Epidermal melanocyte (primary cell): ENCODE measurements around the gene GRK4.
"Not testable (repeated sequence)": the region's sequence is repeated elsewhere in the genome, so short reads cannot be mapped to it uniquely, and the experiment has no call there.

Source experiments
- DNase-seq: peaks from one replicate; pipeline ENCODE4 v3.0.0; 2011; ENCODE audit warnings: low spot score; ENCODE audit not compliant: insufficient read length

The GRK4 gene

GRCh38 chr4:3037957-3038461 lies 74.6 kb downstream of the GRK4 start:
- DNase-seq, result no peak

DNA sequence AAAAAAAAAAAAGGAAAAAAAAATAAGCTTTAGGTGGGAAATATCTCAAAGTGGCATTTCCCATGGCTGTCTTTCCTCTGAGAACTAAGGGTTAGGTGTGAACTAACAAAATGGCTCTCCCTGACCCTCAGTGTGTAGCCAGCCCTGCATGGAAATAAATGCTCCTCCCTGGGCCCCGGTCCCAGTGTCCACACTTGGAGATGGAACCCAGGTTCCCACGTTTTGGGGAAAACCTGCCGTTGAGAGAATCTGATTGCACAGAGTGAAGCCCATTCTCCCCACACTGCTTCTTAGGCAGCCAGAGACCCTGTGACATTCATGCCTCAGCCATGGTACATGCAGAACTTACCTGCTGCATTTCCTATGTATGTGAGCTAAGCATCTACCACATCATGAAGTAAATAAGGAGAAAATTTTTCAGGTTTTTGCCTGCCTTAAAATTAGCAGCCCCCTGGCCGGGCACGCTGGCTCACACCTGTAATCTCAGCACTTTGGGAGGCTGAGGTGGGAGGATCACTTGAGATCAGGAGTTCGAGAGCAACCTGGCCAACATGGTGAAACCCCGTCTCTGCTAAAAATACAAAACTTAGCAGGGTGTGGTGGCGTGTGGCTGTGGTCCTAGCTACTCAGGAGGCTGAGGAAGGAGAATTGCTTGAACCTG lies 76.5 kb downstream of the GRK4 start:
- no peak for DNase-seq

- no peak for DNase-seq
Measured at GRCh38 chr4:3040452-3041191, 77.3 kb downstream of the GRK4 start.

- DNase-seq, result no peak
Measured at GRCh38 chr4:3041192-3042142, 78.1 kb downstream of the GRK4 start.

DNA sequence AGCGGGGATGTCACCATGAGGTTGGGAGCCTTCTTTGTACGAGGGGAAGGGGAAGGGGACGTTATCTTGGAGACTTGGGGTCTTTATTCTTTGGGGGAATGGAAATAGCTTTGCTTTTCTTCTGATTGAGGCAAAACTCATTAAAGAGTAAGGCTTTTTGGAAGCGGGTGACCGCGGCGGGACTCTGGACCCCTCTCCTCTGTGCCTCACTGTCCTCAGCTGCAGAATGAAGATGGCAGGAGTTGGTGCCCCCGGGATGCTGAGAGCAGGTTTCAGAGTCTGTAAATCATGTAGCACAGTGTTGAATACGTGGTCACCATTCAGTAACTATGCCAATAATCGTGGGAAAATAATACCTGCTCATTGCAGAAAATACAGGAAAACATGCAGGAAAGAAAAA lies 78.9 kb downstream of the GRK4 start:
- no peak for DNase-seq

- DNase-seq, result no peak
Measured at GRCh38 chr4:3043282-3044020, 80.1 kb downstream of the GRK4 start.

GRCh38 chr4:3044870-3045819 lies 81.8 kb downstream of the GRK4 start:
- DNase-seq, result no peak

DNA sequence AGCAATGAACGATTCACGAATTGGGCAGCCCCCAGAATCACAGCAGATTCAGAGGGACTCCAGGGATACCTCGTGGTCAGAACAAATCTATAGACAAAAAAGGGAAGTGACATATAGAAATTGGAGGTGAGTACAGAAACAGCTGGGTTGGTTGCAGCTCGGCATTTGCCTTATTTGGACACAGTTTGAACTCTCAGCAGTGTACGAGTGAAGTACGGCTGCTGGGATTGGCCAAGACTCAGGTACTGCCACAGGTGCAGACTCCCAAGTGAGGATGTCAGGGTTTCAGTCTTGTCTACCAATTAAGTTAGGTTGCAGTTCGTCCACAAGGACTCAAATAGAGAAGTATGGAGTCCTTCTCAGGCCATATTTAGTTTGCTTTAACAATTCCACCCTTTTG lies 82.8 kb downstream of the GRK4 start:
- no peak for DNase-seq

- no peak for DNase-seq
Measured at GRCh38 chr4:3046623-3047022, 83.3 kb downstream of the GRK4 start.

DNA sequence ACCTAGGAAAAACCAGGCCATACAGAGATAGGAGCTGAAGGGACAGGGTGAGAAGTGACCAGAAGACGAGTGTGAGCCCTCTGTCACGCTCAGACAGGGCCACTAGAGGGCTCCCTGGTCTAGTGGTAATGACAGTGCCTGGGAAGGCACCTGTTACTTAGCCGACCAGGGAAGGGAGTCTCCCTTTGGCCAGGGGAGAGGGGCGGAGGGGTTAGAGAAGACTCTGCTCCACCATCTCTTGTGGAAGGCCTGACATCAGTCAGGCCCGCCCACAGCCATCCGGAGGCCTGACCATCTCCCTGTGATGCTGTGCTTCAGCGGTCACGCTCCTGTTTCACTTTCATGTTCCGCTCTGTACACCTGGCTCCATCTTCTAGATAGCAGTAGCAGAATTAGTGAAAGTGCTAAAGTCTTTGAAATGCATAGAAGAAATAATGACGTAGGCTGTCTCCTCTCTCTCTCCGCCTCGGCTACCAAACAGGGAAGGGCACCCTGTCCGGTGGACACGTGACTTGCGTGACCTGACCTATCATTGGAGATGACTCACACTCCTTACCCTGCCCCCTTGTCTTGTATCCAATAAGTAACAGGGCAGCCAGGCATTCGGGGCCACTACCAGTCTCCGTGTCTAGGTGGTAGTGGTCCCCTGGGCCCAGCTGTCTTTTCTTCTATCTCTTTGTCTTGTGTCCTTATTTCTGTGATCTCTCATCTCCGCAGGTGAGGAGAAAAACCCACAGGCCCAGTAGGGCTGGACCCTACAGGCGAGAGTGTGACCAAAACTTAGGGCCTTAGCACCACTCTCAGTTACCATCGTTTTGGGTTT lies 84.3 kb downstream of the GRK4 start:
- DNase-seq, result no peak

GRCh38 chr4:3051141-3051897 lies 87.9 kb downstream of the GRK4 start:
- DNase-seq, result not testable (repeated sequence)

GRCh38 chr4:3054169-3054759 lies 90.9 kb downstream of the GRK4 start:
- no peak for DNase-seq

- DNase-seq, result no peak
Measured at GRCh38 chr4:3059943-3060342, 96.6 kb downstream of the GRK4 start.

DNA sequence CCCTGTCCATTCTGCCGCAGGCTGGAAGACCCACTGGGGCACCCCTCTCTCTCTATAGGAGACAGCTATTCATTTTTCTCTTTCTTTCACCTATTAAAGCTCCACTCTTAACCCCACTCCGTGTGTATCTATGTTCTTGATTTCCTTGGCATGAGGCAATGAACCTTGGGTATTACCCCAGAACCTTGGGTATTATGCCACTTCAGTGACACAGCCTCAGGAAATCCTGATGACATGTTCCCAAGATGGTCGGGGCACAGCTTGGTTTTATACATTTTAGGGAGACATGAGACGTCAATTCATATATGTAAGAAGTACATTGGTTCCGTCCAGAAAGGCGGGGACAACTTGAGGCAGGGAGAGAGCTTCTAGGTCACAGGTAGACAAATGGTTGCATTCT lies 97.6 kb downstream of the GRK4 start:
- no peak for DNase-seq

GRCh38 chr4:3062471-3062870 lies 99.1 kb downstream of the GRK4 start:
- DNase-seq, result no peak

GRCh38 chr4:3065551-3065950 lies 102.2 kb downstream of the GRK4 start:
- DNase-seq, result no peak

DNA sequence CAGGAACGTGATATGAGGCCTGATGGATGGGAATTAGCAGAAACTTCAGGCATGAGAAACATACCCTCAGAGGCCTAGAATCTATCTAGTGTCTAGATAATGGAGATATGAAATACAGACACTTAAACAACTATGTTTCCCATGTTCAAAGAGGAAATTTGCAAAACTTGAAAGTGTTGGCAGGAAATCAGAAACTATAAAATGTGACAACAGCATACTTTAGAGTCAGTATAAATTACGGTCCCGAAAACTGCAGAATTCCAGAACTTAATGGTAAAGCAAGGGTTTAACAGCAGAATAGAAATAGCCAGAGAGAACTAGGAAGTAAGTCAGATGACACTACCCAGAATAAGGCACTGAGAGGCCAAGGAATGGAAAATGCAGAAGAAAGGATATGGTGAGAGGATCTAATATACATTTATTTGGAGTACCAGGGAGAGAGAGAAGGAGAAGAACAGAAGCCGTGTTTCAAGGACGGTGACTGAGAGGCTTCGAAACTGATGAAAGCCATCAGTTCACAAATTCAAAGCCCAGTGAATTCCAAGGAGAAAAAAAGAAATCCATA lies 103.5 kb downstream of the GRK4 start:
- no peak for DNase-seq
